SKM-1 treated with dmso at 0.1 percent for 144 hours (cell line): ENCODE data around the gene LUM.

Source experiments
- DNase-seq: peaks from one replicate; lab custom pipeline; 2025; ENCODE audit not compliant: unreplicated experiment; lab: John Stamatoyannopoulos, UW

The LUM gene

DNA sequence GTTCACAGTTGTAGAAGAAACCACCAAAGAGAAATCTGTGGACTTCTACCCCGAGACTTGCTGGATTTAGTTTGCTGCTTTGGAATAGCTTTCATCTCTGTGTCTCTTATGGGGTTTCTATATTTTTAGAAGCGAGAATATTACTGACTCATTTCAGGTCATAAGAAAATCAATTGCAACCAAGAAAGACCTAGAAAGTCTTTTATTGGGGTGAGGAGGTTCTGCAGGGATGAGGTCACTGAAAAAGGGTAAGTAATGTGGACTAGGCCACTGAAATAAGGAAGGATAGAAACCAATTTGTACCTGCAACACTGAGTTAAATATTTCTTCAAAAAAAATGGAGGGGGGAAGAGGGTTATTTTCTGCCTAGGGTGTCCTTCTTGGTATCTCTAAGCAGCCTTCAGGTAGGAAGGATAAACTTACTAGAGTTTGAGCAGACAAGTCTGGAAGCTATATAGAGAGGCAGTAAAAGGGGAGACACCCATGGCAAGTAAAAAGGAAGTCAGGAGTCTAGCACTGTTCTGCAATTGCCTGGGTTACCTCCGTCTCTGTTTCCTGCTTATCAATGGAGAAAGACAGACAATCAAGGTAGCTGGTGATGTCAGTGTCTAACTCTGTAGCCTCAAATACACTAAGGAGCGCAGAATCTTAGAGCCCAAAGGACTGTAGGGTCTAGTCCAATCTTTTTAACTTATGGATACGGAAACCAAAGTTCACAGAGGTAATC, 33.9 kb downstream of the LUM start:
- DNase-seq: no peak

- DNase-seq: no peak
Measured at GRCh38 chr12:91074851-91075250, 36.4 kb downstream of the LUM start.

DNA sequence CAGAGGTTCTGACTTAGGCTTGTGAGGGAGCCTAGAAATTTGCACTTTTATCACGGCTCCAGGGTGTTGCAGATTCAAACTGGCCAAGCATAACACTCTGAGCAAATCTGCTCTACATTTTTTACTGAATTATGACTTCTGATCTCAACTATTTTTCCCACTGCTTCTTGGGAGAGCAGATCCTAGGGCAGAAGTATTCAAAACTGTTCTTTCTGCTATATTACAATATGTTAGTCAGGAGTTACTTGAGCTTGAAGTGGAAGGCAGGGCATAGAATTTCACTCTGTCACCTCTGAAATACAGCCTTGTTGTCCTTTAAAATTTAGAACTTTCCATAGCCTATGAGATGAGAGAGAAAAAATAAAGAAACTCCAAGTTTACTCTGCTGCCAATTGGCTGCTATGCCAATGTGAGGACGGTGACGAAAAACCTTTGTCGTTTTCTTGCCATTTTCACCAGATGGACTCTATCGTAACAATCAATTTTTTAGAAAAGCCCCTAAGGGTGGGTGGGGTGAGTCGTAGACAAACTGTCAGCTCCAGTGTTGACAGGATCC, 37.1 kb downstream of the LUM start:
- DNase-seq: no peak

DNA sequence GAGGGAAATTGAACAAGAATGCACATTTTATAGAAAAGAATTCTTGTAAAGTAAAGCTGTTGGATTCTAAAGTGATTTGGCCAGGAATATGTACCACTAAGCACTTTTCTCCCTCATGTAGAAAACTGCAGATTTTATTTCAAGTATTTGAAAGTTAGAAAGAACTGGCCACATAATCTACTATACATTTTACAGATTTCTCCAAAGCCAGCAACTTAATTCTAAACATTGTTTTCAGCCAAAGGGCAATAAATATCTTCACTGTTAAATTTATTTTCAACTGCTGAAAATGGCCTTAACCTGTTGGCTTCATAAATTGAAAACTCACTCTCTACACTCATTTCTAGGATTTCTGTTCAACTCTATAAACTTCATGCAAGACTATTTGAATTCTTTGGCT, 37.9 kb downstream of the LUM start:
- no peak for DNase-seq

- no peak for DNase-seq
Measured at GRCh38 chr12:91072931-91073330, 38.4 kb downstream of the LUM start.

- DNase-seq: no peak
Measured at GRCh38 chr12:91070936-91071335, 40.4 kb downstream of the LUM start.

- no peak for DNase-seq
Measured at GRCh38 chr12:91065396-91065795, 45.9 kb downstream of the LUM start.

DNA sequence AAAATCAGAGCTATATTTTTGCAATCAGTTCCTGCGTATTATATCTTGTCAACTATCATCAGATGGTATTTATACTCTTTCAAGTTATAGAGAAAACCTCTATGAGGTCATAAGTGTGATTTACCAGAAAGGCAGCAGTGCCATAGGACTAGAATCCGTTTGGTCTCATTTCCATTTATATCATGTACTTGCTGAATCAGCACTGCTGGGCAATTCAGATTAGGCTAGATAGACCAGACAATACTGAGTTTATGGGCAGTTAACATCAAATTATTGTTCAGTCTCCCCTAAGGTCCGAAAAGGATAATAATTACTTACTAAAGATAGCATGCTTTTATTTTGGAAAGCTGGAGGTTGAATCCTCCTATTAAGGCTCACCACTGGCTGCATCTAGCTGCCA, 46.7 kb downstream of the LUM start:
- DNase-seq: no peak

GRCh38 chr12:91061091-91061490, 50.2 kb downstream of the LUM start:
- no peak for DNase-seq

GRCh38 chr12:91059211-91059610, 52.1 kb downstream of the LUM start:
- no peak for DNase-seq

- DNase-seq: no peak
Measured at GRCh38 chr12:91058786-91059185, 52.5 kb downstream of the LUM start.

DNA sequence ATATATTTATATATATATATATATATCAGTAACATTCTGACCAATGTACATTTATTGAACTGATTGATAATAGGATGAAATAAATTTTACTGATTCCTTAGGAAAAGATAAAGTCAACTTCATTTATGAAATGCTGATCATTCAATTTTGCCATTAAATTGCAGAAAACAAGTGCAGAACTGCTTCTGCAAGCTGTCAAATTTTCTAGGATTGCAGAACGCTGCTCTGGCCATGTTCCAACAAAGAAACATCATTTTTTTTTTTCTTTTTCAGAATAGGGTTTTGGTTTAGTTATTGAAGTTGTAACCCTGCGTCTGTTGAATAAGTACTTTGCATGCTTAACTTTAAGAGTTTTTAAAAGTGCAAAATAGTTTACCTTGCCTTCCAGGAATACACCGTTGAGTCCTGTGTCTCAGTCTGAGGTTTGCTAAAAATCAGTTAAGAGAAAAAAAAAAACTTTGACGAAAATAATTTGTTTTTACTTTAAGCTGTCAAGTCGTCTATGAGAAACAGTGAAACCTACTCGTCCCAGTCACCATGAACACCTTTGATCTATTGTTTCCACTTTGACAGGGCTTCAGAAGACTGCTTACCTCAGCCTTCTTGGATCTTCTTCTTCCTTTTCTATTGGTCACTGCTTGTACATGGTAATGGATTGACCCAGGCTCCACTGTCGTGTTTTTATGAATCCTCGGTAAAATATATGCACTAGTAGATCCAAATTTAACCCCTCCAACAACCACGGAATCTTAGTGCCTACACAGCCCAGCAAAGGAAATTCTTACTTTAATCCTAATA, 53.7 kb downstream of the LUM start, which contains the start of gene KERA:
Gene KERA, minus strand, starts transcription at position 657 of the 798 bp plus-strand sequence. CDS start 1,743 bp downstream, outside the sequence.
- no peak for DNase-seq

GRCh38 chr12:91056488-91056887, 54.8 kb downstream of the LUM start:
- no peak for DNase-seq

DNA sequence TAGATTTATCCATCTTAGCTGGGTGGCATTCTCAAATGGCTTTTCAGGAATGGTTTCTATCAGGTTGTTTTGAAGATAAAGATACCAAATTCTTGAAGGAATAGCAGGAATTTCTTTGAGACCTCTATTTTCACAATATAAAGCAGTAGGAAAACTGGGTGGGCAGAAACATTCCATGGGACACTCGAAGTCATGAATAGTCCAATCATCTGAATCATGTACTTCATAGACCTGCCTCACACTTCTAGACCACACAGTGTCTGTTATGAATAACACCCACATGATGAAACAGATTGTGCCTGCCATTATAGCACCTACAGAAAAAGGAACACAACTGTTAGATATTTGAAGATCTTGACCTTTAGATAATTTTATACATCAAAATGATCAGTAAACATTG, 55.3 kb downstream of the LUM start:
- DNase-seq: no peak

GRCh38 chr12:91053951-91054715, 57.2 kb downstream of the LUM start:
- no peak for DNase-seq
